NCI-H1436 treated with DMSO at 0.1 percent for 48 hours (cell line): ENCODE results near the gene VGLL3.
"Not testable (repeated sequence)": the region's sequence is repeated elsewhere in the genome, so short reads cannot be mapped to it uniquely, and the experiment has no call there.

Experiments
- DNase-seq: peaks from one replicate; lab custom pipeline; 2025; lab: John Stamatoyannopoulos, UW

Gene VGLL3

DNA sequence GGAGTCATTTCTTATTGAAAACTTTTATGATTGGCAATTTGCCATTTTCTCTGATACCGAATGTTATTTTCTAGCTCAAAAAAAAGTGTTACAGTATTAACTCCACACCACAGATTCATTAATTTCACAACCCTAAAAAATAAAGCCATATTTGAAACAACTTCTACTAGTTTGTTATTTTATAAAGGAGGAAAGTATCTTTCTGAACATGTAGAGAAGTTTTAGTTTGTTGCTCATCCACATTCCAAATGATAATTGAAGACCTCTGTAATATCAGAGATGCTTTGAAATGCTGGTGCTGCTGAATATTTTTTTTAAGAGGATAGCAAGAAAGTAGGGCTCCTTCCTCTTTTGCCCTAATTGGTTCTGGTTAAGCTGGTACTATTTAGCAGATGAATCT is 1.9 kb downstream of the VGLL3 start:
- no peak for DNase-seq

DNA sequence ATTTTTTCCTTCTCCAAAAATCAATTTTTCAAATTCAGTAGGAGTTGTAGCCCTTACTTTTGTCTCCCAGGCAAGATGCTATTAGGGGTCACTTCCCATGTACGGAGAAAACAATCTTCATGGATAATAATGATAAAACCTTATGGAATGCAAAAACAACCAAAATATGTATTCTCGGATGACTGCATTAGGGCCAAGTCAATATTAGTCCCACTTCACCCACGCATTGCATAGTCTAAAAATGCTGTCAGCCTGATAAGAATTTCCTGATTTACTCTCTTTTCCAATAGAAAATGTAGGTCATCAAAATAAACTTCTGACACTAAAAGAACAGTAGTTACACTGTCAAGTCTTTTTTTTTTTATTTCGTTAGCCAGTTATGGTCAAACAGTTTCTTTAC is 2.7 kb downstream of the VGLL3 start:
- no peak for DNase-seq

DNA sequence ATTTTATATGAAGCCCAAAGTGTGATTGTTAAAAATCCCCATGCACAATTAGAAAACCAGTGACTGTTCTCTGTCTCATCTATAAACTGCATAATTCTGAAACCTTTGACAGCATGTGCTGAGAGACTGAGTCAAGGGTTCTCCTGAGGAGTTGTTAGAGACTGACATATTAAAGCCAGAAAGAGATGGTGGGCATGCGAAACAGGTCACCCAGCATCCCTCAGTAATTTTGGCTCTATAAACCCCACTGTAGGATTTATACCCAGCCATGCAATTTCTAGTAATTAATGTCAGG is 3.6 kb downstream of the VGLL3 start:
- DNase-seq: no peak

DNA sequence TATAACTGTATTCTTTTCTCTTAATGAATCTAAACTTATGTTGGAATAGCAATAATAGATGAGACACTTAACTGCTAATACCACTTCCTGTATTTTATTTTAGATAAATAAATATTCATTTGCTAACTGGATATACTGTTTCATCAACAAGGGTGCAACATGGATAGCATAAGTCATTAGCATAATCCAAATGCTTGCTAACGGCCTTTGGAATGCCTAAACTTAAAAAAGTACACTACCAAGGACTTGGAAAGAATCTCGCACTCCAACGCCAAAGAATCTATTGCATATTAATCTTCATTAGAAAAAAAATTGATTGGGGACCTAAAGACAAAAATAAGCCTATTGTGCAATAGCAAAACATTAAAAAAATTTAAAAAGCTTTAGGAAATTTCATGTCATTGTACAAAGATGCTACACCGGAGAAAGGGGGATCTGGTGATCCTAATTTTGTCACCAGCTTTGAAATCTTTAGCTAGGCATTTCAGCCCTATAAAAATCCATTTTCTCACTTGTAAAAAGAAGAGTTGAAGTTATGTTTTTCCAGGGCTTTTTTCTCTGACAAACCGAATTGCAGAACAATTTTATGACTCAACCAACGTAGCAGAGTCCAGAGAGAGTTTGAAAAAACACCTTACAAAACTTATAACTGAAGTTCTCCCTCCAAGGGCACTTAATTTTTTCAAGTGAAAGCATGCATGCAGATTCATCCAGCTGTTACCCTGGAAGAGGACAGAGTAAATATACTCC is 4.1 kb downstream of the VGLL3 start:
- DNase-seq: no peak

DNA sequence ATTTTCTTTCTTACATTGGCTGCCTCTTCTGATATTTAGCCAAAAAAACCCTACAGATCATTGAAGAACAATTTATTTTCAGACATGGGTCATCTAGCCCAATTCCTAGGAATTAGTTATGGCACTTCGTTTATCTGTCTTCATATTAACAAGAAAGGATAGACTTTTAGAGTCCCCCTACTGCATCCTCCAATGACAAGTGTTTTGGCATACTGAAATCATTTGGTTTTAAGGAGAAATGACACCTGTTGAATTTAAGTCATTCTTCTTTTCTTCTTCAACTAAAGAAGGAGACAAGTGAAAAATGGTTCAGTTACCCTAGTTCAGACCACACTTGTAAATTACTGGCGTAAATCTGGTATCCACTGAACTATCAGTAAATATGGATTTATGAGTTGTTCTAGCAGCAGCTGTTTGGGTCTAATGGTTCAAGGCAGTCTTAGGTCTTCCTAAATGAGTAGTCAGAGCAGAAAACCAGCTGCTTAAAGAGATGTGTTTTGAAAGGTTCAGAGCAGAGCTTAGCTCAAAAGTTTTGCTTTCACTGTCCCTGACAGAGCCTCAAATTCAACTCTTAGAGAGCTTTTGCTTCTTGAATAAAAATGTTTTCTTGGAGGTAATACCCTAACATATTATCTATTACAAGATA is 5.6 kb downstream of the VGLL3 start:
- DNase-seq: no peak

DNA sequence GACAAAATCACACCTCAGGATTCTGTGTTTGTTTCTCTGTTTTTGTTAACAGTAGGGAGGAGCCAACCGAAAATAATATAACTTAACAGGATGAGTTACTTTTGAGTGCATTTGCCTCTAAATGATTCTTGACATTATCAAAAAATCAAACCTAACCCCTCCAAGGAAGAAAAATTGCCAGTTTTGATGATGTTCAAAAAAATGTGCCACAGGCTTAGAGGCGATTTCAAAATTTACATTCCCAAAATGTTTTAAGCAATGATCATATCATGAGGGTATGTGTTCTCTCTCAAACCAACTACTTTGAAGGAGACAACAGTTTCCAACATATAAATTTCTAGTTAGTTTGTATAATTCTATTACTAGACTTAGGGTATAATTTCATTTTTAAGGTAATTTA is 6.7 kb downstream of the VGLL3 start:
- DNase-seq: no peak

DNA sequence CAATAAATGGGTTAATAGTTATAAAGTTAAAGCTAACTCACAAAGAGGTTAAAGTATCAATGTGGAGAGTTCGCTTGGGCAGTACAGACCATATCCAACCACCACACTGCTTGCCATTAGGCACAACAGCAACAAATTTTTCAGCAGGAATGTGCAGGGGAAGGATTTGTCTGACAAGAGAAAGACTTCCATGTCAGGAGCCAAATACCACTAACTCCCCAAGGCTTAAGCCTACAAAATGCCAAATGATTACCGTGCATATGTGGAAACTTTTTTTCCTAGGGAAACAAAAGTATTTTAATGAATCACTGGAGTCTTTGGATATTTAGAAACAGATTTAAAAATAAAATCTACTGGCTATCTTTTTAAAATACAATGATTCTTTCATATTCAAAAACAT is 8.1 kb downstream of the VGLL3 start:
- no peak for DNase-seq

DNA sequence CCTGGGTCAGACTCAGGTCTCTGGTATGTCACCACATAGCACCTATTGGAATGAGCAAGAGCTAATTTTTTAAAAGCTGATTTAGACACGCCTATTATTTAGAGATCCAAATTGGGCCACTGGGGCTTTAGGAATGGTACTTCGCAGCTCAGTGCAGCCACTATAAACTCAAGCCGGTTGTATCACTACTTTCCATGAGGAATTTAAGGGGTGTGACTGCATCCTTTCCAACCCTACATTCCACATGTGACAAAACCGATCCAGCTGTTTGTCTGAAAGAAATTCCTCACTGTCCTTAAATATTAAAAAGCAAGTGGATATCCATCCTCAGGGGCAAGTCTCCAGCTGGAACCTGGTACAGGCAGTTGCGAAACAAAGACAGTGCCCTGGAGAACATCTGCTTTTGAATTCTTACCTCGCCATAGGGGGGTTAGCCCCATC is 12.8 kb downstream of the VGLL3 start:
- DNase-seq: no peak

DNA sequence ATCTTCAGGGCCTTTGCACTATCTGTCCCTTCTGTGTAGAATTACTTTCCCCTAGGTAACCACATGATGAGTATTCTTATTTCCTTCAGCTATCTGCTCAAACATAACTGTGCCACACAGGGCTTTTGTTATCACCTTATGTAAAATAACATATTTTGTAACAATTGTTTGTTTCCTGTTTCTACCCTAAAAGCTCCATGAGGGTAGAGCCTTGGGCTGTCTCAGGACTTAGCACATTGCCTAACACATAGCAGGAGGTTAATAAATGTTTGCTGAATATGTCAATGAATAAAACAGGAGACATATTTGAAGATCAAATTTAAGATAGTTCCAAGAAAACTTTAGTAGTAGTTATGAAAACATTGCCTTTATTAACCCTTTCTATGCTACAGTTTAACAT is 14.7 kb downstream of the VGLL3 start:
- no peak for DNase-seq

DNA sequence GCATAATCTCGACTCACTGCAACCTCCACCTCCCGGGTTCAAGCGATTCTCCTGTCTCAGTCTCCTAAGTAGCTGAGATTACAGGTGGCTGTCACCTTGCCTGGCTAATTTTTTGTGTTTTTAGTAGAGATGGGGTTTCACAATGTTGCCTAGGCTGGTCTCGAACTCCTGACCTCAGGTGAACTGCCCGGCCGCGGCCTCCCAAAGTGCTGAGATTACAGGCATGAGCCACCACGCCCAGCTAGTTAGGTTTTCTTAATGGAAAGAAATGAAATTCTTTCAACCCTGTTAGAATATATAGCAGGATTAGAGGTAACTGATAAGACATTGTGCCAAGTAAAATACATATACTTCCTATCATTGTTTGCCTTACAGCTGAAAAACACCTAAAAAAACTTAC is 16.8 kb downstream of the VGLL3 start:
- not testable (repeated sequence) for DNase-seq

DNA sequence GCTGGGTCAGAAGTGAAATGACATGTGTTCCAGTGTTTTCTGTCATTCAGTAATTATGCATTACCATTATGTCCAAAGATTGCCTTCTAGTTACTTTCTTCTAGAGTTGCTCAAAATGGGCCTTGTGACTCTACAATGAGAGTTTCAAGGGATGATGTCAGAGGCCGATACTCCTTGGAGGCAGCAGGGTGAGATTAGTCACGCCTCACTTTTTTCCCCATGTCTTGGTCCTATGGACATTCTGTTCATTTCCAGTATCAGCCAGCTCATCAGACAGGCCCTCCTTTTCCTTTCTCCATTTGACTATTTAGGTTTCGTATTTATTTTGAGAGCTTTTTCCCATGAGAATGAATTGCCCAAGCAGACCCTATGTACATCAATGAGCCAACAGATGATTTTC is 17.5 kb downstream of the VGLL3 start:
- DNase-seq: no peak

DNA sequence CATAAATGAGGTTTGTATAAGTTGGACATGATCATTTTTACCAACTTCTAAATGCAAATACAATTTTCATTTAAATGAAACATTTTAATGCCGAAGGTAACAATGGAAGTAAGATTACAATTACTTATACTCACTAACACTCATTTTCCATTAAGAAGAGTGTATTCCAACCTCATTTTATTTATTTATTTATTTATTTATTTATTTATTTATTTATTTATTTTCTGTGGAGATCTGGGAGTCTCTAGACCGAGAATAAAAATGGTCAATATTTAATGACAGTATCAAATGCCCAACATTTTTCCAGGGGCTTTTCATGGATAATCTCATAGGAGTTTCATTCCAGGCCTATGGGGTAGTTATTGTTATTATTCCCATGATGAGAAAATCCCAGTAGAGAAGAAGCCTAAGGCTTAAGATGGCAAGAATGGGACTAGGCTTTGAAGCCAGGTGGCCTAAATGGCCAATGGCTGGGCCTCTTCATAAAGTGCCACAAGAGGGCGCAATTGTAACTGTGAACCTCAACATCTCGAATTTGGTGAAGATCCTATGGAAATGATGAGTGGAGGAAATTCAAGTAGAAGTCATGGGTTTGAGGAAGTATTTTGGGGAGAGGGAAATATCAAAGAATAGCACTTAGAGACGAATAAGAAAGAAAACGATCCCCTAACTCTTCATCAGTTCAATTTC is 21.3 kb downstream of the VGLL3 start:
- no peak for DNase-seq

DNA sequence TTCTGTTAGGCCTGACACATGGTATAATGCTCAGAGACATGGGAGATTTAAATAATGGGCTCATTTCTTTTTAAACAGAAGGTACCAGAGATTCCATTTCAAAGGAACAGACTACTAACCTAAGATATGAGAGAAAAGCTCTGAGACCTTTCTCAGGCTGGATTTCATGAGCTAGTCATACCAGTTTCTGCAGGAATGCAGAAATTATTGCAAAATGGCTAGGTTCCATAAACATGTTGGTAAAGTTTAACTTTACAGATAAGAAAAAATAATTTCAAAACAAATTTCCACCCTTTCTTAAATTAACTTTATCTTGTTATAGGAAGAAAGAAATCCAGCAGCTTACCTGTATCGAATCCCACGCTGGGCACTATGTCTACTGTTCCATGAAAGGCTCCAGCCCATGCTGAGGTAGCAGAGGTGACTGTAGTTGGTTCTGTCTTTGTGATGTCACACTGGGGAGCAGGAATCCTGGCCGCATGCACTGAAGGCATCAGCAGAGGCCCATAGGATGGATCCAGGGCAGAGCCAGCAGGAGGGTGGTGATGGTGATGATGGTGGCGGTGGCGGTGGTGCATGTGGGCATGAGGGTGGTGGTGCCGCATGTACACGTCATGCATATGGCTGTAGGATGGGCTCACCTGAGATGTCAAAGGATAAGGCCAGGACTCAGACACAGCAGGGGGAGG is 22.6 kb downstream of the VGLL3 start:
- no peak for DNase-seq

DNA sequence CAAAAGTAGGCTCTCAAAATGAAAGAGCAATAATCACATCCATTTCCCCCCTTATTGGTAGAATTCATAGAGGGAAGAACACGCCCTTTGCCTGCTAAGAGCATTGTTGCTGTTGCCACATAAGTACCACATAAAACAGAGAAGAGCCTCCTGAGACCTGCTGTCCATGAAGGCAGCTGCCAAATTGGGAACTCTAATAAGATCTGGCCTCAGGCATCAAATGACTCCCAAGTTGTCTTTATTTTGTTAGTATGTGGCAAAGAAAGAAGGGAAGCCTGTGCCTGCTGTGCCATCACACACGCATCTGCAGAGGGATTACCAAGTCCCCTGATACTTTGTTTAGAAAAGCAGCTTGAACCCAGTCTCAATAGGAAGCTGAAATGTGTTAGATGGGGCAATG is 23.9 kb downstream of the VGLL3 start:
- peak; percentile 76 for DNase-seq

DNA sequence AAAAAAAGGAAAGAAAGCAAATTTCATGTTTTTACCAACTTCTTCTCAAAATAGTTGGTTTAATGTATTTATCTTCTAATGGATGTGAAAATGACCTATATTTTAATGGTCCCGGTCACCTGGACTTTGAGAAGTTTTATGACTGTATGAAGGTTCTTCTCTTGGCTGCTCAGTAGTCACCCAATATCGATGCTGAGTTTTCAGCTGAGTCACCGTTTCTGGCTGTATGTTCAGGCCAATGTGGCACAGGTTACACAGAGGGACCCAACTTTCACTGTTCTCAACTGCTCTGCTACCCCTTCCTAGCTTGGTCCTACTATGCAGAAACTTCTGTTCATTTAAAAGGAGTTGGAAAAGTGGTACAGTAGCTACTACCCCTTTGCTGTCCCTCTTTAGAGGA is 25.8 kb downstream of the VGLL3 start:
- no peak for DNase-seq

DNA sequence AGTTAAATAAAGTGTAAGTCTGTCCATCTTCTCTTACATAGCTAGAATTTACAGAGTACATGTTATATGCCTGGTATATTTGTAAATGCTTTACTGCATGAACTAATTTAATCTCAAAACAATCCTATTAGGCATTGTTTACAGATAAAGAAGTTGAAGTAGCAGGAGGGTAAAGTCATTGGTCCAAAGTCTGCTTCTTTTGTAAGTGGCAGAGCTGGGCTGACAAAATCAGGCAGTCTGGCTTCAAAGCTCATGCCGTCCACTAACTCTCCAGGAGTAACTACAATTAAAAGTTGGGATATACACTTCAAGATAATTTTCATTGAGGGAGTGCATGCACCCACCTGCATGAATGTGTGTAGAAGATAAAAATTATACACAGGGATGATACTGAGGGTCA is 27.3 kb downstream of the VGLL3 start:
- no peak for DNase-seq

DNA sequence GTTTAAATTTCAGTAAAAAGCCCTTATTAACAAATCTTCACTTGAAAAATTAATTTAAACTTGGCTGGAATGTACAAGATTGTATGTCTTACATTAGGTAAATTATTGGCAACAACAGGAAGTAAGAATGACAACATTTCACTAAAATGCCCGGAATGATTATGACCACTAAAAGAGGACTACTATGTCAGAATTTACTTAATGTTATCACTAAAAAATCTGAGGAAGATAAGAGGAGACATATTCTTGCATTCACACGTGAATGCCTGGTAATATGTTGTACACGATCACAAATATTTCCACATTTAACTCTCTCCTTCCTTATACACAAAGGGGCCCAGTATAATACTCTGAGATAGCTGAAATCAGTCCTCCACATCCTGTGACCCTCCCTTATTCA is 29.7 kb downstream of the VGLL3 start:
- no peak for DNase-seq

DNA sequence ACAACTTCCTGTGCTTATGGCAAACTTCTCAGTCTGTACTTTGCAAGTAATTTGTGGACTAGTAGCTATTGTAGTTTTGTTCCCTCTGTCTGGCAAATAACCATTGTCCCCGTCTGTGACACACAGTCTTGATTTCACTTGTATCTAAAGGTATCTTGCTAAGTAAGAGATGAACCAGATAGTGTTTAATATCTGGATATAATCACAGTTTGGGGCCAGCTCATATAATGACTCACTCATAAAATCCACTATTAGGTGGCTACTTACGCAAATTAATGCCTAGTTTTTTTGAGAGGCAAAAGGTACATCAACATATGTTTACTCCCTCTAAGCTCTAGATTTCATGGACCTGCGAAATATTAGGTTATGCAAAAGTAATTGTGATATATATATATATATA is 30.4 kb downstream of the VGLL3 start:
- DNase-seq: no peak

DNA sequence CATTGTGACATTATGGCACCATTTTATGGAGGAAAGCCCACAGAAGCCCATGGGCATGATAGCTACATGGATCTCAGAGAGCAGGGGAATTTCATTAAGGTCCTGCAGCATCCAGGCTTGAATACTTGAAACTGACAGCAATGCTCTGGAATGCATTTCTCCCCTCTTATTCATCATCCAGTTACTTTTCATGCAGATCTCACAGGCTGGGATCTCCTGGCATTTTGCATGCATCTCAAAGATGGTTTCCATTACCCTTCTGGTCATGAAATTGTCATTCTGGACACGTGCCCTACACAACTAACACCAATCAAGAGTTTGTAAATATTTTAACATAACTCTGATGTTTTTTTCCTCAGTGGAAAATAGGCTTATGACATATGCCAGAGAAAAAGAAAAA is 32.4 kb downstream of the VGLL3 start:
- DNase-seq: no peak

DNA sequence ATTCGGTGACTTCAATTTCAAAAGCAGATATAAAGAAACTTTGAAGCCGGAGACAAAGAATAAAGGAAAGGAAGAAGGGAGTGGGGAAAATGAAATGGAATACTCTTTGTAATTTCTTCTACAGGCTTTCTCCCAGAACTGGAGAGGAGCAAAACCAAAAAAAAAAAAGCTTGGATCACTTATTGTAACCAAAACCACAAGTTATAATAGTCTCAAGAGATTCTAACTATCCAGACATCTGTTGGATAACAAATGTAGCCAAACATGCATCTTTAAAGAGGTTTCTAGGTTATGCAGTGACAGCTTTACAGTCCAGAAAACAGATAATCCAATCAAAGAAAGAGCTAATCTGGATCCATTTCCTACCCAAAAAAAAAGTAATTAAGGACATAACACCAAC is 36.2 kb downstream of the VGLL3 start:
- no peak for DNase-seq

DNA sequence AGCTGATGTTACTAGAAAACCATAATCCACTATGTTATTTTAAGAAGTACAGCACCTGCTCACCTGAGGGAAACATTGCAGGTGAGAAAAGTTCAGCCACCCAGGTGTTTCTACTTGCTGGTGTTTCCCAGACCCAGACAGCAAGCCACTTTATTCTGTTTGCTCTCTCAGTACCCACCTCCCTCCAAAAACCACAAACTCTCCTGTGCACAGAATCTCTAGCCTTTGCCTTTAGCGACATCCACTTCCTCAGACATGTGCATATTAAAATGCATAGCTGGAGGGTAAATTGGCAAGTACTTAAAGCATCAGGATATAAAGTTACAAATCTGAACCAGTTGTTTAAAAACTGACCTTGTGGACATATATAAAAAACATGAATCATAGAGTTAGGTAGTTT is 36.7 kb downstream of the VGLL3 start:
- no peak for DNase-seq

DNA sequence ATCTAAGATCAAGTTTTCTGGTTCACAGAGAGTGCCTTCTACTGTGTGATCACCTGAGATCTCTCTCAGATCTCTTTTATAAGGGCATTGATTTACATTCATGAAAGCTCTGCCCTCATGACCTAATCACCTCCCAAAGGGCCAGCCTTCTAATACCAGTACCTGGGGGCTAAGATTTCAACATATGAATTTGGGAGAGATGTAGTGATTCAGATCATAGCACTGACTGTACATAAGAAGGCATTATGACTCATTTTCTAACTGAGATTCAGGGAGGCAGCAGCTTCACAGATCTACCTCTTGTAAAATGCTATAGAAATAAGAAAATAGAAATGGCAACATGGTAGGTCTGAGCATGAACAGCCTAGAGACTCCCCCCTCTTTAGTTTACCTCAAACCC is 39.6 kb downstream of the VGLL3 start:
- no peak for DNase-seq

DNA sequence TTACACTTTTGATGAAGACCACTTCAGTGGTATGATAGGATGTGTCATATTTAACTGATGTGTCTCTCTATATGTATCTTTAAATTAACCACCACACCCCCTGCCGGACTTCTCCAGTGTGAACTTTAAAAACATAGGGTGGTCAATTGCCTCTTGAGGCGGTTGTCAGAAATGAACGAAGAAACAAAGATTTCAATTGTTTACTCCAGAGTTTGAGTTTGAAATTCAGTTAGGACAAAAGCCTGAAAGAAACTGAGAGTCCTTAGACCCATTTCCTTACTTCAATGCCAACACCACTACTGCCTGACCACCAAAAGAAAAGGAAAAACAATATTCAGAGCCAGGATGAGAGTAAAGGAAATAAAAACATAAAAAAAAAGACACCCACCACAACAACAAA is 40.2 kb downstream of the VGLL3 start:
- DNase-seq: no peak
